KMS-11 (cell line): Measurements from ENCODE around the gene DPY30.

Source experiments
- H2AFZ ChIP-seq: fragments of 200-600 bp; sonication (generic); 2 replicates; pipeline ENCODE4 v1.6.1; 2016; ENCODE audit warnings: antibody characterized with exemption, mixed run types, low read depth
- H3K27ac ChIP-seq: fragments of 200-600 bp; sonication (generic); 2 replicates; pipeline ENCODE4 v1.6.1; 2016; ENCODE audit warnings: mild to moderate bottlenecking, mixed run types
- H3K27me3 ChIP-seq: fragments of 200-600 bp; sonication (generic); 2 replicates; pipeline ENCODE4 v1.6.1; 2017; ENCODE audit warnings: mild to moderate bottlenecking, low read depth, mixed run types, moderate library complexity; ENCODE audit not compliant: insufficient read depth
- H3K36me3 ChIP-seq: fragments of 200-600 bp; sonication (generic); 2 replicates; pipeline ENCODE4 v1.6.1; 2017; ENCODE audit warnings: mild to moderate bottlenecking, mixed run types; ENCODE audit not compliant: insufficient read depth
- H3K4me1 ChIP-seq: fragments of 200-600 bp; sonication (generic); 2 replicates; pipeline ENCODE4 v1.6.1; 2016; ENCODE audit warnings: mild to moderate bottlenecking, low read depth, mixed run types; ENCODE audit not compliant: poor library complexity, severe bottlenecking
- H3K4me2 ChIP-seq: fragments of 200-600 bp; sonication (generic); 2 replicates; pipeline ENCODE4 v1.7.0; 2016; ENCODE audit warnings: mild to moderate bottlenecking, mixed run types
- H3K4me3 ChIP-seq: fragments of 200-600 bp; sonication (generic); IDR thresholded peaks from 2 replicates; pipeline ENCODE4 v1.6.1; 2017; ENCODE audit warnings: low read depth, low read length, mixed read lengths; ENCODE audit not compliant: insufficient read depth
- H3K79me2 ChIP-seq: fragments of 200-600 bp; sonication (generic); 2 replicates; pipeline ENCODE4 v1.6.1; 2016; ENCODE audit warnings: low read depth, mixed run types; ENCODE audit not compliant: insufficient read depth
- H3K9ac ChIP-seq: fragments of 200-600 bp; sonication (generic); 2 replicates; pipeline ENCODE4 v1.6.1; 2016; ENCODE audit warnings: mild to moderate bottlenecking, mixed run types
- H4K20me1 ChIP-seq: fragments of 200-600 bp; sonication (generic); 2 replicates; pipeline ENCODE4 v1.6.1; 2016; ENCODE audit warnings: mild to moderate bottlenecking, mixed run types; ENCODE audit not compliant: insufficient read depth
- TF ChIP-seq, protein P1 (sequence below): fragments of 200-600 bp; sonication (generic); conservative IDR thresholded peaks from 2 replicates; pipeline ENCODE4 v1.6.1; 2017; ENCODE audit warnings: low read depth, mild to moderate bottlenecking, antibody characterized with exemption, low read length, moderate library complexity, mixed read lengths

Gene DPY30

GRCh38 chr2:32003791-32004190 lies 35.8 kb downstream of the DPY30 start:
- no peaks in the 10 kb centered on the region for H3K36me3 ChIP-seq
- peaks cover 51% of the 10 kb centered on the region for H4K20me1 ChIP-seq
- no peak overlapping the region for H3K4me3 ChIP-seq
- H3K27me3 ChIP-seq: no peaks in the 10 kb centered on the region
- peaks cover 25% of the 10 kb centered on the region for H3K4me1 ChIP-seq
- no peak overlapping the region for H3K9ac ChIP-seq
- H3K27ac ChIP-seq: no peak overlapping the region
- TF ChIP-seq, protein P1, sequence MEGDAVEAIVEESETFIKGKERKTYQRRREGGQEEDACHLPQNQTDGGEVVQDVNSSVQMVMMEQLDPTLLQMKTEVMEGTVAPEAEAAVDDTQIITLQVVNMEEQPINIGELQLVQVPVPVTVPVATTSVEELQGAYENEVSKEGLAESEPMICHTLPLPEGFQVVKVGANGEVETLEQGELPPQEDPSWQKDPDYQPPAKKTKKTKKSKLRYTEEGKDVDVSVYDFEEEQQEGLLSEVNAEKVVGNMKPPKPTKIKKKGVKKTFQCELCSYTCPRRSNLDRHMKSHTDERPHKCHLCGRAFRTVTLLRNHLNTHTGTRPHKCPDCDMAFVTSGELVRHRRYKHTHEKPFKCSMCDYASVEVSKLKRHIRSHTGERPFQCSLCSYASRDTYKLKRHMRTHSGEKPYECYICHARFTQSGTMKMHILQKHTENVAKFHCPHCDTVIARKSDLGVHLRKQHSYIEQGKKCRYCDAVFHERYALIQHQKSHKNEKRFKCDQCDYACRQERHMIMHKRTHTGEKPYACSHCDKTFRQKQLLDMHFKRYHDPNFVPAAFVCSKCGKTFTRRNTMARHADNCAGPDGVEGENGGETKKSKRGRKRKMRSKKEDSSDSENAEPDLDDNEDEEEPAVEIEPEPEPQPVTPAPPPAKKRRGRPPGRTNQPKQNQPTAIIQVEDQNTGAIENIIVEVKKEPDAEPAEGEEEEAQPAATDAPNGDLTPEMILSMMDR: no peak
- H3K4me2 ChIP-seq: no peak overlapping the region
- H3K79me2 ChIP-seq: peaks cover 95% of the 10 kb centered on the region
- no peak overlapping the region for H2AFZ ChIP-seq

DNA sequence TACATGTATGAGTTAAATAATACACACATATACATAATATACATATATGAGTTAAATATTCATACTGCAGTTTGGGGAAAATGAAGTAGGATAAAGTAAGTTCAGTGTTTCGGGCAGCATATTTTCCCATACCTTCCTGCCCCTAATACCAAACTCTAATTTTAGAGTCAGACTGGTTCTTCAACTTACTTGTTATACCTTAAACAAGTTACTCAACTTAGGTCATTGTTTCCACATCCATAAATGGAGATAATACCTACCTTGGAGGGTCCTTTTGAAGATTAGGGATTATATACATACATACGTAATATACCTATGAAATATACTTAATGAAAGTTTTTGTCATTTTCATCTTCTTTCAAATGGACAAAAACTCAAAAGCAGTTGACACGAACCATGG lies 37.2 kb downstream of the DPY30 start:
- H3K4me2 ChIP-seq: no peak overlapping the region
- no peak overlapping the region for H3K27ac ChIP-seq
- H3K9ac ChIP-seq: no peak overlapping the region
- H4K20me1 ChIP-seq: peaks cover 43% of the 10 kb centered on the region
- no peak overlapping the region for H2AFZ ChIP-seq
- H3K79me2 ChIP-seq: peaks cover 95% of the 10 kb centered on the region
- H3K4me1 ChIP-seq: peaks cover 21% of the 10 kb centered on the region
- TF ChIP-seq, protein P1: no peak
- H3K36me3 ChIP-seq: no peaks in the 10 kb centered on the region
- no peak overlapping the region for H3K4me3 ChIP-seq
- no peaks in the 10 kb centered on the region for H3K27me3 ChIP-seq

DNA sequence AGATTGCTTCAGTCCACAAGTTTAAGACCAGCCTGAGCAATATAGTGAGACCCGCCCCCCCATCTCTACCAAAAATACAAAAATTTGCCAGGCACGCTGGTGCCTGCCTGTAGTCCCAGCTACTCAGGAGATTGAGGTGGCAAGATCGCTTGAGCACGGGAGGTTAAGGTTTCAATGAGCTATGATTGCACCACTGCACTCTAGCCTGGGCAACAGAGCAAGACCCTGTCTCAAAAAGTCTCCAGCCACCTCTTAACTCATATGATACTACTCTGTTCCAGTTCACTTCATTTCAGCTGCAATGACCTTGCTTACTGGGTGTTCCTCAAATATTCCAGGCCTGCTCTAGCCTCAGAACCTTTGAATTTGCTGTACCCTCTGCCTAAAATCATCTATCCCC lies 40.2 kb downstream of the DPY30 start:
- Histone ChIP-seq H3K79me2 (peaks cover 95% of the 10 kb centered on the region), H3K4me2 (no peak overlapping the region), H3K36me3 (no peaks in the 10 kb centered on the region), H2AFZ (no peak overlapping the region), H3K27ac (no peak overlapping the region), H3K27me3 (no peaks in the 10 kb centered on the region), H4K20me1 (peaks cover 37% of the 10 kb centered on the region), H3K4me1 (peaks cover 16% of the 10 kb centered on the region), H3K4me3 (no peak overlapping the region), H3K9ac (no peak overlapping the region)
- TF ChIP-seq, protein P1: no peak

DNA sequence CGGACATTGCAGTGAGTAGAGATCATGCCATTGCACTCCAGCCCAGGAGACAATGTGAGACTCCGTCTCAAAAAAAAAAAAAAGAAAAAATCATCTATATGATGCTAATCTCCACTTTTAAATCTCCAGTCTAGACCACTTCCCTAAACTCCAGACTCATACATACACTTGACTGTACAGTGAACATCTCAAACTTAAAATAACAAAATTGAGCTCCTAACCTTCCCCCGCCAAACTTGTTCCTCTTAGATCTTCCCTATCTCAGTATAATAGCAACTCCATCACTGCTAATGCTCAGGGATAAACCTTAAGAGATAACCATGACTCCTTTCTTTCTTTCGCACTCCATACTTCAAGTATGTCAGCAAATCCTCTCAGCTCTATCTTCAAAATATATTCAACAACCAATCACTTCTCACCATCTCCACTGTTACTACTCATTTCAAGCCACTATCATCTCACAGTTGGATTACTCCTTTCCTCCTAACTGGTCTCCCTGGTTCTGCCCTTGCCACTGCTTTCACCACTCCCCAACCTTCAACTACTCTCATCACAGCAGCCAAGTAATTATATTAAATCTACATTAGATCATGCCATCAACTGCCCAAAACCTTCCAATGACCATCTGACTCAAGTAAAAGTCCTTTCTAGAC lies 40.7 kb downstream of the DPY30 start:
- H3K4me2 ChIP-seq: no peak overlapping the region
- no peak overlapping the region for H3K4me3 ChIP-seq
- no peak overlapping the region for H2AFZ ChIP-seq
- no peaks in the 10 kb centered on the region for H3K27me3 ChIP-seq
- H4K20me1 ChIP-seq: peaks cover 33% of the 10 kb centered on the region
- TF ChIP-seq, protein P1: no peak
- H3K27ac ChIP-seq: no peak overlapping the region
- H3K79me2 ChIP-seq: peaks cover 95% of the 10 kb centered on the region
- peaks cover 10% of the 10 kb centered on the region for H3K4me1 ChIP-seq
- no peaks in the 10 kb centered on the region for H3K36me3 ChIP-seq
- no peak overlapping the region for H3K9ac ChIP-seq
